HG02798 (cell line): Measurements from ENCODE around the gene ABI3BP.

Experiments
- ATAC-seq: cut with Tn5 transposase; IDR thresholded peaks from one replicate; pipeline ENCODE4 v1.9.1; 2021; ENCODE audit warnings: mild to moderate bottlenecking; ENCODE audit not compliant: unreplicated experiment, poor library complexity

Gene ABI3BP

GRCh38 chr3:100899440-100900091 lies 93.7 kb downstream of the ABI3BP start:
- peak; percentile 74 for ATAC-seq

- no peak for ATAC-seq
These were observed 94.5 kb downstream of the ABI3BP start for GRCh38 chr3:100898681-100899080.

- ATAC-seq, result no peak
These were observed 96.2 kb downstream of the ABI3BP start for GRCh38 chr3:100896994-100897393.

- no peak for ATAC-seq
These were observed 99.6 kb downstream of the ABI3BP start for GRCh38 chr3:100893590-100893989.

- no peak for ATAC-seq
These were observed 100.1 kb downstream of the ABI3BP start for GRCh38 chr3:100893108-100893507.

- no peak for ATAC-seq
These were observed 101.4 kb downstream of the ABI3BP start for GRCh38 chr3:100891827-100892226.

GRCh38 chr3:100891033-100891432 lies 102.2 kb downstream of the ABI3BP start:
- no peak for ATAC-seq

- no peak for ATAC-seq
These were observed 104.3 kb downstream of the ABI3BP start for GRCh38 chr3:100888881-100889280.

GRCh38 chr3:100882571-100882984 lies 110.6 kb downstream of the ABI3BP start:
- no peak for ATAC-seq

- ATAC-seq, result no peak
These were observed 112.4 kb downstream of the ABI3BP start for GRCh38 chr3:100880845-100881244.

- no peak for ATAC-seq
These were observed 113.1 kb downstream of the ABI3BP start for GRCh38 chr3:100880072-100880471.

- ATAC-seq, result no peak
These were observed 113.9 kb downstream of the ABI3BP start for GRCh38 chr3:100879195-100879810.

GRCh38 chr3:100877286-100877685 lies 115.9 kb downstream of the ABI3BP start:
- no peak for ATAC-seq

- ATAC-seq, result no peak
These were observed 118.0 kb downstream of the ABI3BP start for GRCh38 chr3:100875239-100875638.

GRCh38 chr3:100873611-100874010 lies 119.6 kb downstream of the ABI3BP start:
- no peak for ATAC-seq

GRCh38 chr3:100871306-100871705 lies 121.9 kb downstream of the ABI3BP start:
- no peak for ATAC-seq

GRCh38 chr3:100869787-100870186 lies 123.4 kb downstream of the ABI3BP start:
- ATAC-seq, result no peak

- no peak for ATAC-seq
These were observed 124.3 kb downstream of the ABI3BP start for GRCh38 chr3:100868894-100869293.

GRCh38 chr3:100868096-100868495 lies 125.1 kb downstream of the ABI3BP start:
- ATAC-seq, result no peak

- ATAC-seq, result no peak
These were observed 127.8 kb downstream of the ABI3BP start for GRCh38 chr3:100865442-100865841.

GRCh38 chr3:100864471-100865250 lies 128.6 kb downstream of the ABI3BP start:
- no peak for ATAC-seq
